Islet of Langerhans (tissue), 1 donor: ENCODE measurements around the gene CDC42EP4.
"Not testable (repeated sequence)": the region's sequence is repeated elsewhere in the genome, so short reads cannot be mapped to it uniquely, and the experiment has no call there.

Experiments
- FAIRE-seq: peaks from one replicate; lab custom pipeline; 2011; peaks lifted over from hg19 to GRCh38; lab: Jason Lieb, UNC

CDC42EP4 gene

DNA sequence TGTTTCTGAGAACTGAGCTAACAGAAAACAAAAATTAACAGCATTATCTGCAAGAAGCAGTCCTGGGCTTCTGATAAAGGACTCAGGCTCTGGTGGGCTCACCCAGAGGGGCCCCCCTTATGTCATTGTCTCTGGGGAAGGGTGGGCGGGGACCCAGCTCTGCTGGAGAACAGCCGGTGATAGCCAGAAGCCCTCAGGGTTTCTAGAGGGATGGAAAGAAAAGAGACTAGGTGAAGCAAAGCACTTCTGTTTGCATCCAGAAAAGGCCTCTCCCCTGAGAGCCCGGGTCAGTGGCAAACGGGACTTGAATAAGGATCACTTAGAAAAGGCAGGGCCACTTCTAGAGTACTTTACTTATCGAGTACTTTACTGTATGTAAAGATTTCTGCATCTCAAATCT lies 7.0 kb upstream of the CDC42EP4 start:
- FAIRE-seq, result no peak

DNA sequence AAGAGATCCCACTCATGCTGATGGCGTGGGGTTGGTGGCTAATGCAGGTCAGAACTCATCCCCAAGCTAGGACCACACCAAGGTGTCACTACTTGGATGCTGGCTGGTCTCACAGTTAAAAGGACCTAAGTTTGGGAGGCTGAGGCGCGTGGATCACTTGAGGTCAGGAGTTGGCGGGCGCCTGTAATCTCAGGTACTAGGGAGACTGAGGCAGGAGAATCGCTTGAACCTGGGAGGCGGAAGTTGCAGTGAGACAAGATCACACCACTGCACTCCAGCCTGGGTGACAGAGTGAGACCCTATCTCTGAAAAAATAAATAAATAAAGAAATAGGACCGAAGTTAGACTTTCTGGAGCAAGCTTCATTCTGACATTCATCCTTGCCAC lies 6.6 kb upstream of the CDC42EP4 start:
- FAIRE-seq, result no peak

DNA sequence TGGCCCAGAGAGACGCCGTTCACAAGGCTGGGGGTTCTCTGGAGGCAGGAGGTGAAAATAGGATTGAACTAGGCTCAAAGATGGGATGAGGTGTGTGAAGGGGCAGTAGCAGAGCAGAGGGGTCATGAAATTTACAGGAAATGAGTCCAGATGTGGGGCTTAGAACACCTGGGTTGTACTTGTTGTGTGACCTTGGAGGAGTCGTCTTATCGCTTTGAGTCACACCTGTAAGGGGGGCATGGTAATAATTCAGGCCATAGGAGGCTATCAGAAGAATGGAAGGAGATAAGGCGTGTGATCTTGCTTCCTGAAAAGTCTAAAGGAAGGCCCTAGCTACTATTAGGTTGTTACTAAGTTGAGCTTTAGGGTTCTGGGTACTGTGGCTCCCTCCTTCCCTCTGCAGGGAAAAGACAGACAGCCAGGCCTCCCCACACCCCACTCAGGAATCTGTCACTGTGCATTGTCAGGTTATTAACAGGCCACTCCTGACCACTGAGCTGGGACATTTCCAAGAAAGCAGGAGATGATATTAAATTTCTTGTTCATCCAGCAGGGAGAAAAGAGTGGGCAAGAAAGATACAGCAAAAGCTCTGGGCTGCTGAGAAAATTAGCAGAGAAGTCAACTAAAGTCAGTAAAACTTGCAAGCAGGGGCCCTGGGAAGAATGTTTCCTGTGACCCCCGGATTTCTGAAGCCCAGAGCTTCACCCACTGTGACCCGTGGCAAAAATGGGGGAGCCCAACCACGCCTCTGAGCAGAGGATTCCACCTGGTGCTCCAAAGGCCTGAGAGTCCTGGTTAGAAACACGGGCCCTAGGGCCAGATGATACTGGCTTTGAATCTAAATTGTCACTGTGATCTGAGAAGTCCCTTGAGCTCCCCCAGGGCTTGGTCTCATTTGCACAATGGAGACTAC lies 6.0 kb upstream of the CDC42EP4 start:
- no peak for FAIRE-seq

DNA sequence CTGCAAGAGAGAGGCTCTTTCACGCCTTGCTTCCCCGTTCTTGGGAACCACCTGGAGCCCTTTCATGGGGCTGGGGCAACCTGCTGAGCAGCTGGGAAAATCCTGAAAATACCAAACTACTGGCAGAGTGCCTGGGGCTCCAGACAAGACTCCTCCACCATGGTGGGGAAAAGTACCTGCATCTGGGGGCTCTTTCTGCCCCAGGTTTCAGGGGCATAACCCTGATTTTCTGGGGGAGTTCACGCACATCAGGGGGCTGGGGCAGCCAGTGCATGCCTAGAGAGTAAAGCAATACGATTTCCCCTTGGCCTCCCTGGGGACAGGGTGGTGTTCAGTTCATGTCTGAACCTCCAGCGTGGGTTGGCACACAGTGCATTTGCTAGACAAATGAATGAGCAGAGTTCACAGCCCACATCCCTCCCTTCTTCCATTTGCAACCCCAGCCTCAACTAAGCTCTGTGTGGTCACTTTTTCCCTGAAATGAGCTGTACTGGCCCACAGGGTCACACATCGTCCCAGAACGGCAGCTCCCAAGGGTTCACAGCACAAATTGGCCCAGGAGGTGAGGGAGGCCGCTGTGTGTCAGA lies 5.2 kb upstream of the CDC42EP4 start:
- no peak for FAIRE-seq

DNA sequence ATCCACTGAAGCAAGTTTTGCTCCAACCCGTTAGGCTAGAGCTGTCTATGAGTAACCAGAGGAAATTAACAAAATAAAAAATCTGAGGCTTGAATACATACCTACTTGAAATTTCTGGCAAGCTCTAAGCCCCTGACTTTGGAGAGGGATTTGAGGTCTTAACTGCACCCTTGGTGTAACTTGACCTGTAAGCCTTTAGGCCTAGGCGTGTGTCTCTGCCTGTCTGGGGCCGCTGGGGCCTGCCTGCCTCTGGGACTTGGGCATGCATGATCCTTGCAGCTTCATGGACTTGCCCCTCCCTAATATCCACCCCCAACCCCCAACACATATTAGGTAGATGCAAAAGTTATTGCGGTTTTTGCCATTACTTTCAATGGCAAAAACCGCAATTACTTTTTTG lies 3.7 kb upstream of the CDC42EP4 start:
- FAIRE-seq, result no peak

DNA sequence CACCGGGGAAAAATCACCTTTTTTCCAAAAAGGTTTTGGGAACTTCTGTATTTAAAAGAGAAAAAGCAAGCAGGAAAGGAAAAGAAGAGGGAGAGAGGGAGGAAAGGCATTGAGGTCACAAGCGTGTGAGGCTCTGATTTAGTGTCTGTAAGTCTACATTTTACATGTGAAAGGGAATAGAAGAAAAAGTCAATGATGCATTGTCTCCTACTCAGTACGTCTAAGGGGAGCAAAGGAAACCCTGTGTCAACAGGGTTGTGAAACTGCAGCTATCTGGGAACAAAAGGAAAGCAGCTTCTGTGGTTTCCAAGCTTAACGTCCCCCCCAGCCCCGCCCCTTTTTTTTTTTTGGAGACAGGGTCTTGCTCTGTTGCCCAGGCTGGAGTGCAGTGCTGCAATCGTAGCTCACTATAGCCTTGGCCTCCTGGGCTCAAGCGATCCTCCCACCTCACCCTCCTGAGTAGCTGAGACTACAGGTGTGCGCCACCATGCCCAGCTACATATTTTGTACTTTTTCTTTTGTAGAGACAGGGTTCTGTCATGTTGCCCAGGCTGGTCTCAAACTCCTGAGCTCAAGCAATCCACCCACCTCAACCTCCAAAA lies 1.8 kb upstream of the CDC42EP4 start:
- FAIRE-seq, result no peak

DNA sequence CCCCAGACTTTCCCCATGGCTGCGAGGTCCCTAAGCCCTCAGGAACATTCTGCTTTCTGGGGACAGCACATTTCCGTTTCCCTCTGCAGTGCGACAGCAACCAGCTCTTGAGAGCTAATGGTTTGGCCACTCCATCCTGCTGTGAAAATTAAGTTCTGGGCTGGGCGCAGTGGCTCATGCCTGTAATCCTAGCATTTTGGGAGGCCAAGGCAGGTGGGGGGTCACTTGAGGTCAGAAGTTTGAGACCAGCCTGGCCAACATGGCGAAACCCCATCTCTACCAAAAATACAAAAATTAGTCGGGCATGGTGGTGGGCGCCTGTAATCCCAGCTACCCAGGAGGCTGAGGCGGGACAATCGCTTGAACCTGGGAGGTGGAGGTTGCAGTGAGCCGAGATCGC lies 1.1 kb upstream of the CDC42EP4 start:
- not testable (repeated sequence) for FAIRE-seq

DNA sequence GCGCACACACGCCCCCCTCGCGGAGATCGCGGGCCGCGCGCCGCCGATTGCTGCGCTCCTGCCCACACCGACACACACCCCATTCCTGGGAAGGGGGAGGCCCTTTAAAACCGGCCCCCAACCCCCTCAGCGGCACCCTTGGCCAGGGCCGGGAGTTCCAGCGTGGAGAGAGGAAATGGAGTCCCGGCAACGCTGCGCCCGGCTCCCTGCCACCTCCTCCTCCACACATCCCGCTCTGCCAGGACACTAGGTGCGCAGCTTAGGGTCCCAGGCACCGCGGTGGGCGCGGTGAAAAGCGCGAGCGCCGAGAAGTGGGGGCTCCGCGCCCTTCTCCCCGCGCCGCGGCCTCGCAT lies 397 bp downstream of the CDC42EP4 start:
- FAIRE-seq, result no peak

DNA sequence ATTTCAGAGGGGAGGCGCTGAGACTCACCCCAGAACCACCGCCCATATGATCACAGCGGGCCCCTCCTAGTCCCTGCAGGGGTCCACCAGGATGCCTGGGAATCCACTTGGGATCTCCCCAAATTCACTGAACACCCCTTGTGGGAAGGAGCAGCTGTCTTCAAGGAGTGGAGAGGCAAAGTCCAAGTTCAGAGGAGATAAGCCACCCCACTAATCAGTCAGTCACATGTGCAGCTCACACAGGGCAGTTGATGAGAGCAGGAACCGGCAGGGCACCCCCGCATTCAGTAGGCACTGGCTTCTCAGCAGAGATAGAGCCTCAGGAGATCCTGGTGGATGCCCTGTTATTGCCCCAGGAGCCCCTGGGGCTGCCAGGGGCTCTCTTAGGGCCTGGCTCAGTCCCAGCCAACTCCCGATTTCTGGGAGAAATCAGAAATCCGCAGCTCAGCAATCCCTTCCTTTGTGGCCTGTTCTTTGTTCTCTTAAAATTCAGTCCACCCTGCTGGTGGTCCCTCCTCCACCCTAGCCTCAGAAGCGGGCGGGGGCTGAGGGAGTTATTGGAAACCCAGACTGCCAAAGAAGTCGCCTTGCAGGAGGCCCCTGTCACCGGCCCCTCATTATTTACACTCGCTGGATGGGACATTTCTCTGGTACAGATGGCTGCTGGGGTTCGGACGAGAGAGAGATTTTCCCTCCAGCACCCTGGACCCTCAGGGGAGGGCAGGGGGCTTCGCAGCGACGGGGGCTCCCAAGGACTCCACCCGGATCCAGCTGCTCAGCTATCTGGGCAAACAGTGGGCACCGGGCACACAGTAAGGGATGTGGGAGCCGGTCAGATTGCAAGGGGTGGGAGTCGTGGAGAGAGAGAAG lies 1.8 kb downstream of the CDC42EP4 start:
- no peak for FAIRE-seq

DNA sequence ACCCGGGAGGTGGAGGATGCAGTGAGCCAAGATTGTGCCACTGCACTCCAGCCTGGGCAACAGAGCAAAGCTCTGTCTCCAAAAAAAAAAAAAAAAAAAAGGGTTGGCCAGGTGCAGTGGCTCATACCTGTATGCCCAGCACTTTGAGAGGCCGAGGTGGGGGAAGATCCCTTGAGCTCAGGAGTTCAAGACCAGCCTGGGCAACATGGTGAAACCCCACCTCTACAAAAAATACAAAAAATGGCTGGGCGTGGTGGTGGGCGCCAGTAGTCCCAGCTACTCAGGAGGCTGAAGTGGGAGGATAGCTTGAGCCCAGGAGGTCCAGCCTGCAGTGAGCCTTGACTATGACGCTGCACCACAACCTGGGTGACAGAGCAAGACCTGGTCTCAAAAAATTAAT lies 2.8 kb downstream of the CDC42EP4 start:
- FAIRE-seq, result not testable (repeated sequence)

DNA sequence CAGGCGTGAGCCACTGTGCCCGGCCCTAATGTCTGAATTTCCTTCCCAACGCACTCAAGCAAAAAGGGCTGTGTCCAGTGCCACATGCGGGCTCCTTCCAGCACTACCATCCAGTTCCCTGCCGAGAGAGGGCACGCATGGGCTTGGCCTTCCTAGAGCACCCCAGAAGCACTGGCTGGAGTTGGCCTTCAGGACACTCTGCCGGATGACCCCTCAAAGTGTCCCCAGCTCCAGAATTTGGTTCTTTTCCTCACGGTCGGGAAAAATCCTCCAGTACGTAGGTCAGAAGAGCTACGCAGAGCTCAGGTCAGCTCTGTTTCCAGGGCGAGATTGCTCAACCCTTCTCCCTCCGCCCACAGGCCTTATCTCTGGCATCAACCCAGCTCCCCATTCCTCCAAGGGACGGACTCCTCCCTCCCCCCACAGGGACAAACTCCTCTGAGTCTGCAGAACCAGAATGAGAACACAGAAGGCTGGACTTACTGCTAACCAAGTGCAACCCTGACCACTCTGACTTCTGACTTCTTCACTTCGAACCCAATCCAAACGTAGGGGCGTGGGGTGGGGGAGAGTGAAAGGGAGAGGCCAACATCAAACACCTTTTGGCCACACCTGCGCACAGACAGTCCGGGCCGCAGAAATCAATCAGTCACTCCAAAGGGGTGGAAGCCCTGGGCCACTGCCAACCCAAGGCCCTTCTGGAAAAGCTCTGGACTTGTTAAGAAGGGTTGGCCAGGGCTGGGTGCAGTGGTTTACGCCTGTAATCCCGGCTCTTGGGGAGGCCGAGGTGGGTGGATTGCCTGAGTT lies 3.6 kb downstream of the CDC42EP4 start:
- FAIRE-seq, result no peak

DNA sequence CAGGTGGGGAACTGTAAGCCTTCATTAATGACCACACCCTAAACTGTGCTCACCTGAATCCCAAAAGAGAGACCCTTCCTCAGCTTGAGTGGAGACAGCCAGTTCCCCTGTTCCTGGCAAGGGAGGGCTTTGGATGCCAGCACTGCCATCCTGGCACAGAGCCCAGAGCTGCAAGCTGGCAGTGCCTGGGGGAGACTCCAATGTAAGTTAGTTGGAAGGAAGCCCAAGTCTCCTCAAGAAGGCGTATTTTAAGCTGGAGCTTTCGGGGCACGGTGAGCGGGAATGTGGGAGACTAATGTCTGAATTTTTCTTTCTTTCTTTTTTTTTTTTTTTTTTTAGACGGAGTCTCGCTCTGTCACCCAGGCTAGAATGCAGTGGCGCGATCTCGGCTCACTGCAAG lies 4.7 kb downstream of the CDC42EP4 start:
- no peak for FAIRE-seq

DNA sequence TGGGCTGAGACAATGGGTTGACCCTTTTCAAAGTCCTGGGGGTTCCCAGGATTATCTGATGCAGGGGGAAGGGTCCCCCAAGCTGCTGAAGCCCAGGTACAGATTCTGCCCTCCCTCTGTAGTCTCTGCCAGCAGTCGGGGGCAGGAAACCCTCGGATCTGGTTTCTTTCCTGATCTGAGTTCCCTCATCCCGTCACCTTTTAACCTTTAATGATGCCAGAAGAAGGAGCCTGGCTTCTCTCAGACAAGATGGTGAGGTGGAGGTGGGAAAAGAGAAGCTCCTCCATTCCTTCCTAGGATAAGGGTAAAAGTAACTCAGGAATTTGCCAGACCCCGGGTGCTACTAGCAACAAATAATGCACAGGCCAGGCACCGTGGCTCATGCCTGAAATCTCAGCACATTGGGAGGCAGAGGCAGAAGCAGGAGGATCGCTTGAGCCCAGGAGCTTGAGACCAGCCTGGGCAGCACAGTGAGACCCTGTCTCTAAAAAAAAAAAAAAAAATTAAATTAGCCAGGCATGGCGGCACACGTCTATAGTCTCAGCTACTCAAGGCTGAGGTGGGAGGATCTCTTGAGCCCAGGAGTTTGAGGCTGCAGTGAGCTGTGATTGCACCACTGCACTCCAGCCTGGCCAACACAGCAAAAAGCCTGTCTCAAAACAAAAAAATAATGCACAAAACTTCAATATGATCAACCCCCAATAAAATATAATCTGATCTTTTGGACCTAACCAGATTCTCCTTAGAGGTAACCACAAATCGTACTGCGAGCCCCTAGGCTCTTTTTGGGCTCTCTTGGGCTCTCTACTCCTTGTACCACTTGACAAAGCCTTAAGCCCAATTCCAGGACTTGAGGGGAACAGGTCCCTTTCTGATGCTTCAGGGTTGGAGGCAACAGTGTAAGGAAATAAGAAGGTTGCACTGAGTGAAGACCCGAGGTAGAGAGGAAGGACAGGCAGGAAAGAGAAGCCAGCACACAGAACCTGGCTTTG lies 5.7 kb downstream of the CDC42EP4 start:
- no peak for FAIRE-seq

DNA sequence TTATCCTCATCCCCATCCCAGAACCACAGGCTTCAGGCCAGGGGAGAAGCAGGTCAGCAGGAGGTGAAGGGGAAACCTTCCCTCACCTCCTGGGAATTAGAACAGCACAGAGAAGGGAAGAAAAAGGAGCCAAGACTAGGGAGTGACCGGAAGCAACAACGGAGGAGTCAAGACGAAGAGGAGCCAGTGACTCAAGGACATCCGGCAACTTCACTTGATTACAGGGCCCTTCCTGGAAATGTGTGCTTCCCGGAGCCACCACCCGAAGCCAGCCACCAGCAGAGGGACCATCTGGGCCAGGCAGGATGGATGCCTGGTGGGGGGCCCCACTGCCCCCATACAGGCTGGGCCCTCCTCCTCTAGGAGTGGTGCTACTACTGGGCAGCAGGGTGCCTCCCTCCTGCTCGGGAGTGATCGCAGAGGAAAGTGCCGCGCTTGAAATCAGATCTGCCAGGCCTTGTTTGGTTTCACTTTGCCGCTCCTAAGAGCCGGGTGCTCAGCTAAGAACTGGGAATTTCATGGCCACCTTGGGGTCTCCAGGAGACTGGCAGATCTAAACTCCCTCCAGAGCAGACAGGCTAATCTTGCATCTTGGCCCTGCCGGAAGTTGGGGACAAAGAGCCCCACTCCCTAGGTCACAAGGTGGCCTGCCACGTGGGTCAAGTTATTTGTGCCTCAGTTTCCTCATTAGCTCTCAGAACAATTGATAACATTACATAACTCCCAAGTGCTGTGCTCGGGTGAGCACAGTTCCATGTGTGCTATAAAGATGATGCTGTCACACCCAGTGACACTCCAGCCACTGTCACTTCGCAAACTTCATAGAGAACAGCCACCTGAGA lies 6.6 kb downstream of the CDC42EP4 start:
- FAIRE-seq, result no peak

DNA sequence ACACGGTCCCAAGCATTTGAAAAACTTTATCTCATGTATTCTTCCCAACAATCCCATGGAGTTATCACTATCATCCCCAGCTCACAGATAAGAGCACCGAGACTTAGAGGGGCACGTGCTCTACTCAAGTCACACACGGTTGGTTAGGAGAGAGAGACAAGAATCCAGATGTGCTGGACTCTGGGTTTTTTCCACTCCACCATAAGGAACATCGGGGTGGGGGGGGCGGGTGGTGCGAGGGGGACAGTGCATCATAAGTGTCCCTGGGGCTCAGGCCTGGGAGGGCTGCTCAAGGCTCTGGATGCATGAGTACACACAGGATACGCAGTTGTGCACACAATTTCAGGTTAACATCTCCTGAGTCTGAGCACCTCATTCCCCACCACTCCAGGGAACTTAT lies 7.4 kb downstream of the CDC42EP4 start:
- no peak for FAIRE-seq

DNA sequence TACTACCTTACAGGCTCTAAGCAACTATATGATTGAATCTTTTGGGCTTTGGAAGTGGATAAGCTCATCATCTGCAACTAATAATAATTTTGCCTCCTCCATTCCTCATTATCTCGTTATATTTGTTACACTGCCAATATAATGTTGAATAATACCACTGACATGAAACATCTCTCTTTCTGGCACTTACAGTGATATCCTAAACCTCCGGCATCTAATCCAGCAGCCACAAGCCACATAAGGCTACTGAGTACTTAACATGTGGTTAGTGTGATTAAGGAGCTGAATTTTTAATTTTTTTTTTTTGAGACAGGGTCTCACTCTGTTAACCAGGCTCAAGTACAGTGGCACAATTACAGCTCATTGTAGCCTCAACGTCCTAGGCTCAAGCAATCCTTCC lies 9.6 kb downstream of the CDC42EP4 start:
- no peak for FAIRE-seq

DNA sequence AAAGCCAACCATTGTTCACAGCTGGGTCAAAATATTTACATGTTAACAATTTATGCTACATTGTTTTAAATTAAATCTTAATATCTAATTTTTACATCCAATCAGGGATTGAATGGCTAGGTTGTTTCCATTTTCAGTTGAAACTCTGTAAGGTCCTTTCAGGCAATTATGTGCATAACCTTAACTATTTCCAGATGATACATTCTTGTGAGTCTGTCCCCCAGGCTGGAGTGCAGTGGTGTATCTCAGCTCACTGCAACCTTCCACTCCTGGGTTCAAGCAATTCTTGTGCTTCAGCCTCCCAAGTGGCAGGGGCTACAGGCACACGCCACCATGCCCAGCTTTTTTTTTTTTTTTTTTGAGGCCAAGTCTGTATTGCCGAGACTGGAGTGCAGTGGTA lies 10.4 kb downstream of the CDC42EP4 start:
- no peak for FAIRE-seq

DNA sequence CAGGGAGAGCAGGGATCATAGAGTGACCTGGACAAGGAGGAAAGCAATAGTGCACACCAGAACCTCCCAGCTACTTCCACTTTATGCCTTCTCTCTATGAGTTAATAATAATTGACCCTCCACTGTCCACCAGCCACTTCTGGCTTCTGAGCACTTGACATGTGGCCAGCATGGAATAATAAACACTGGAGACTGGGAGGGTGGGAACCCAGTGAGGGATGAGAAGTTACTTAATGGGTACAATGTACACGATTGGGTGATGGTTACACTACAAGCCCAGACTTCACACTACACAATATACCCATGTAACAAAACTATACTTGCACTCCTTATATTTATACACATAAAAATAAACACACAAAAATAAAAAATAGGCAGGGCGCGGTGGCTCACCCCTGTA lies 11.4 kb downstream of the CDC42EP4 start:
- FAIRE-seq, result no peak
